Umbilical cord (tissue), 2 donors: ENCODE results near the gene KCNQ4. TPM values are rescaled to one million over a fixed set of nuclear protein-coding genes. Genes with fewer than 3 reads are reported as not detected.

Experiments
- DNase-seq: peaks from one replicate; pipeline ENCODE4 v3.0.0-alpha.2; 2015; ENCODE audit warnings: low spot score
- total RNA-seq: library from RNA; depleted of rRNA; stranded (reverse); fragments of >200 nt; gene quantifications from one replicate; pipeline ENCODE4 v1.2.3, GENCODE V29; 2014; ENCODE audit warnings: low replicate concordance; ENCODE audit not compliant: insufficient read depth

Gene KCNQ4
- total RNA-seq, 1 donor from 2014 or later = 3.4 TPM

- DNase-seq = no peak
These were observed 34.8 kb downstream of the KCNQ4 start for GRCh38 chr1:40818264-40818961.

- DNase-seq = no peak
These were observed 35.5 kb downstream of the KCNQ4 start for GRCh38 chr1:40819101-40819500.

- no peak for DNase-seq
These were observed 36.7 kb downstream of the KCNQ4 start for GRCh38 chr1:40820251-40820797.

GRCh38 chr1:40820911-40821693, 37.5 kb downstream of the KCNQ4 start:
- no peak for DNase-seq

GRCh38 chr1:40822890-40823289, 39.3 kb downstream of the KCNQ4 start:
- no peak for DNase-seq

GRCh38 chr1:40823345-40823744, 39.8 kb downstream of the KCNQ4 start:
- DNase-seq = no peak

- DNase-seq = no peak
These were observed 40.4 kb downstream of the KCNQ4 start for GRCh38 chr1:40823983-40824382.

DNA sequence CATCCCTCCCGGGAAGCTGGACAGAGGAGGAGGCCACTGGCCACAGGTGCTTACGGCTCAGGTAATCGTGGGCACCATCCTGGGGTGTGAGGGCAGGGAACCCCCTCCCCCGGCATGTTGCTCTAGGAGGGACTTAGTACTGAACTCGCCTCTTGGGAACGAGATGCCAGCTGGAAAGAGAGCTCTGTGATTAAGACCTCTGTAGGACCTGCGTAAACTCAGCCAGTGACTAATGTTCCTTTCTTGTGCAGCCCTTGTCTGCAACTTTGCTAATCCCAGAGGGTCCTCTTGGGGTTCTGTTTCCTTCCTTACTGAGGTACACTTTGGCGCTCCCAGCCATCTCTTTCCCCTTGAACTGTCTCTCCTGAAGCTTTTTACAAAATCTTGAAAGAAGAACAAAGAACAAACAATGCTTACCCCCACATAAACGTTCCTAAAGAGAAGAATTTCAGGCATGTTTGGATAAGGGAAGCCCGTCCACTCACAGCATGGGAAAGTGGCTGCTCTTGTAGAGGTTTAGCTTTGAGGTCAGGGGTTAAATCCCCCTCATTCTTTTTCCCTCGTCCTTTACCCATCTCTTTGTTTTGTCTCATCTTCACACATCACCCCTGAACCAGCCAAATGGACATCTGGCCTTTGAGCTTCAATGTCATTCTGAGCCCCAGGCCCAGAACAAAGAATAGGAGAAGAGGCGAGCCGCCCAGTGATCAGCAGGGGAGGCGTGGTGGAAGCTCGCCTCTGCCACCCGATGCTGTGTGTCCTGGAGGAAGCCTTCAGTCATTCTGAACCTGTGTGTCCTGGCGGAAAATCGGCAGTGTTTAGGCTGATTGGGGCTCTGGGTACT, 41.2 kb downstream of the KCNQ4 start:
- DNase-seq = peak; percentile 67

DNA sequence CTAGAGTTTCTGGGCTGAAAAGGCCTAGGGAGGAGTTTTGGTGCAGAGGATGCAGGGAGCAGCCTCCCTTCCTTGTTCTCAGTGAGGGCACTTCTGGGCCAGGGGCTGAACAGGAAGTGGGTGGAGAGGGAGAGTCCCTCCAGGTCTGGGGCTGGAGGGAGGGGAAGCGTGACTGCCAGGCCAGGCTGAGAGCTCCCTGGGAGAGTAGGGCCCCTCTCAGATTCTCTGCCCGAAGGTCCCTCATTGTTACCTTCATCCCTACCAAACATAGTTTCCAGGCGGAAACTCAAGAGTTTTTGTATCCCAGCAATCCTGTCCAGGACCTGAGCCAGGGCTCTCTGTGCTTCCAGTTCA, 41.8 kb downstream of the KCNQ4 start:
- no peak for DNase-seq

- DNase-seq = no peak
These were observed 42.4 kb downstream of the KCNQ4 start for GRCh38 chr1:40825996-40826395.

DNA sequence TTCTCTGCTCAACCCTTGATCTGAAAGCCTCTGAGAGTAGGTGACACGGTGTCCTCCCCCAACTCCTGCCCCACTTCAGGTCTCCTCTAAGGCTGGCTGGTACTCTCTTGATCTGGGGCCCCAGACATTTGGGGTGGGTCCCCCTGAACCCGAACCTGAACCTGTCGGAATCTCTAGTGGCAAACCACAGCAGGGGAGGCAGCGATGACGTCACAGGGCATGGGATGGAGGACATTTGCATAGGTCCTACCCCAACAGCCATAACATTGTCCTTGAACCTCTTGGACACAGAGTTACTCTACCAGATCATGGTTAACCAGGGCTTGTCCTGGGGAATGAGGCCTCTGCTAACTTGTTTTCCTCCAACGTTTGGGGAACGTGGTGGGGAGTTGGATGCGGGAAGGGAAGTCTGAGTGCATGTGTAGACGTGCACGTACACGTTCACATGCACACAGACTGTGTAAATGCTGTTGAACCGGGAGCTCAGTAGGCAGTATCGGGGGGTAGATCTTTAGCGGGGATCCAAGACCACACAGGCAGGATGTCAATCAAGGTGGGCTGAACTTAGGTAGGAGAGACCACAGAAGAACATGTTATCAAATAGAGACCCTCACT, 46.2 kb downstream of the KCNQ4 start:
- DNase-seq = no peak

DNA sequence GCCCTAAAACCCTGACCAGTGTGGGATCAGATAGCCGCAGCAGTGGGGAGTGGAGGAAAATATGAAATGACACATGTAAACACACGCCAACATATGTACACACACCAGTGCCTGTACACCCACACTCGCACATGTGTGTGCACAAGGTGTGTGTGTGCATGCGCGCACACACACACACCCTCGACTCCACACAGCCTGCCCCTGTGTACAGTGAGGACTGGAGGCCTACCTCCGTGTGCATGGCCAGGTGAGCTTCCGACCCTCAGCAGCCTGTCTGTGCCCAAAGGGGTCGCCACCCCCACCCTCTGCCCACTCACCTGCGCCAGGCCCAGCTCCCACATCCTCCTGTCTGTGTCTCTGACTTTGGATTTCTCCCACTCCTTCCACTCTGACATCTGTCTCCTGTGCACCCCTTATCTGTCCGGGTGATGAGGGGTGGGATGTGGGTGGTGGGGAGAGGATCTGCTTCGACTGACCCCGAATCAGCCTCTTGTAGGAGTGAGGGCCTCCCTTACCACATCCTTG, 46.9 kb downstream of the KCNQ4 start:
- no peak for DNase-seq

DNA sequence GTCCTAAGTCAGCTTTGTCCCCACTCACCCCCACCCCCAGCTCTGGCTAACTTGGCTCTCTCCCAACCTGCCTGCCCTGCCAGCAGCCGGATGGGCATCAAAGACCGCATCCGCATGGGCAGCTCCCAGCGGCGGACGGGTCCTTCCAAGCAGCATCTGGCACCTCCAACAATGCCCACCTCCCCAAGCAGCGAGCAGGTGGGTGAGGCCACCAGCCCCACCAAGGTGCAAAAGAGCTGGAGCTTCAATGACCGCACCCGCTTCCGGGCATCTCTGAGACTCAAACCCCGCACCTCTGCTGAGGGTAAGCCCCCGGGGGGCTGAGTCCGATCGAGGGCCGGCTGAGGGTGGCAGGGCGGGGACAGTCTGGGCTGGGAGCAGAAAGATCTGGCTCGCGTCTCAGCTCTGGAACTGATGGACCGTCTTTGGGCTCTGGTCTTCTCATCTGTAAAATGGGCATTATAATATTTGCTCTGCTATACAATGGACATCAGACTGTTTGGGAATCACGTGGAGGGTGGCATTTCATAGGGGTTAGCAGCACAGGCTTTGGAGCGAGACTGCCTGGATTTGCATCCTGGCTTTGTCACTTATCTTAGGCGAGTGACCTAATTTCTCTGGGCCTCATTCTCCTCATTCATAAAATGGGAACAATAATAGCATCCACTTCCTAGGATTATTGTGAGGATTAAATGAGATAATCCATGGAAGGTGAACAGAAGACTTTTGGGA, 47.6 kb downstream of the KCNQ4 start:
- no peak for DNase-seq

GRCh38 chr1:40833979-40834378, 50.4 kb downstream of the KCNQ4 start:
- DNase-seq = no peak

DNA sequence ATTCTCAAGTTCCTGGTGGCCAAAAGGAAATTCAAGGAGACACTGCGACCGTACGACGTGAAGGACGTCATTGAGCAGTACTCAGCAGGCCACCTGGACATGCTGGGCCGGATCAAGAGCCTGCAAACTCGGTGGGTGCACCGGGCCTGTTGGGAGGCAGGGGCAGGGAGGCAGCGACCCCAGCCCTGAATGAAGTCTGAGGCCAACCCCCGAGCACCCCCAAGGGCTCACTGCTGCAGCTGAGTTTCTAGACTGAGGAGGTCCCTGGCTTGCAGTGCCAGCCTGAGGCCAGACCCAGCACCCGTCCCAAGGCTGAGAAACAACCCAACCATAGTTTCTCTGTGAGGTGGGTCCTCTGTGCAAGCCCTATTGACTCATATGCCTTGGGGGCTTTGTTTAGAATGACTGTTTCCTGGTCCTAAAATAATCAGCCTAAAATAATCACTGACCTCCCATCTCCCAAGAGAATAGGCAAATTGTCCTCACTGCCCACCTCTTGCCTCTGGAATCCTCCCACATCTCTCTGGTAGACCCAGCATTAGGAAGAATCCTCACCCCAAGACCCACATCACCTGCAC, 51.5 kb downstream of the KCNQ4 start:
- DNase-seq = no peak

- DNase-seq = no peak
These were observed 52.7 kb downstream of the KCNQ4 start for GRCh38 chr1:40836283-40836682.

- DNase-seq = no peak
These were observed 54.0 kb downstream of the KCNQ4 start for GRCh38 chr1:40837601-40838000.

DNA sequence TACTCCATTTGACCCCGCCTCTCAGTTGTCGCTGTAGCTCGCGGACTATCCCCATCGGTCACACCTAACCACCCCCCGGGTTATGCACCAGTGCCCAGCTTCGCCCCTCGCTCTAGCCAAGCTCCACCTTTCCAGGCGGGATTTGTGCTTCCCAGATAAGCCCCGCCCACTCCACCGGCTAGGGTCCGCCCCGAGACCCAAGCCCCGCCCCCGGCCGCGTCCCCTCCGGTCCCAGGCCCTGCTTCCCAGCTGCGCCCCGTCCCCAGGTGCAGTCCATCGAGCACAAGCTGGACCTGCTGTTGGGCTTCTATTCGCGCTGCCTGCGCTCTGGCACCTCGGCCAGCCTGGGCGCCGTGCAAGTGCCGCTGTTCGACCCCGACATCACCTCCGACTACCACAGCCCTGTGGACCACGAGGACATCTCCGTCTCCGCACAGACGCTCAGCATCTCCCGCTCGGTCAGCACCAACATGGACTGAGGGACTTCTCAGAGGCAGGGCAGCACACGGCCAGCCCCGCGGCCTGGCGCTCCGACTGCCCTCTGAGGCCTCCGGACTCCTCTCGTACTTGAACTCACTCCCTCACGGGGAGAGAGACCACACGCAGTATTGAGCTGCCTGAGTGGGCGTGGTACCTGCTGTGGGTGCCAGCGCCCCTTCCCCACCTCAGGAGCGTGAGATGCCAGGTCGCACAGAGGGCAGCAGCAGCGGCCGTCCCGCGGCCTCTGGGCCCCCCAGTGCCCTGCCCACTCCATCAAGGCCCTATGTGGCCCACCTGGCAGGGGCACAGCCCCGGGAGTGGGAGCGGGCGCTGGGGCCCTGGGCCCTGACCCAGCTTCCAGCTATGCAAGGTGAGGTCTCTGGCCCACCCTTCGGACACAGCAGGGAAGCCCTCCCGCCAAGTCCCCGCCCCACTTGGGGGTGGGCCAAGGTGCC, 54.7 kb downstream of the KCNQ4 start:
- DNase-seq = no peak
